Liver (tissue), 9 donors: ENCODE results near the gene SIRT7. TPM values are rescaled to one million over a fixed set of nuclear protein-coding genes. Genes with fewer than 3 reads are reported as not detected.
"Not testable (repeated sequence)": the region's sequence is repeated elsewhere in the genome, so short reads cannot be mapped to it uniquely, and the experiment has no call there.

Experiments used
- DNase-seq: peaks from one replicate; pipeline ENCODE4 v3.0.0-alpha.2; 2017; ENCODE audit warnings: low spot score
- H3K27ac ChIP-seq, 2 donors: one replicate each; pipeline ENCODE4 v1.7.0; 2013; ENCODE audit warnings: inconsistent platforms in 2 of 2, low read length in 2 of 2, control low read depth in 1 of 2, low read depth in 1 of 2, mild to moderate bottlenecking in 1 of 2
- H3K27me3 ChIP-seq, 4 donors: one replicate each; pipeline versions ENCODE4 v1.6.1 to v1.7.0; 2013; ENCODE audit warnings: low read length in 3 of 4, inconsistent platforms in 1 of 4, mild to moderate bottlenecking in 1 of 4, moderate library complexity in 1 of 4; ENCODE audit not compliant: control insufficient read depth in 4 of 4, insufficient read depth in 4 of 4
- H3K36me3 ChIP-seq, 4 donors: one replicate each; pipeline versions ENCODE4 v1.6.1 to v1.7.0; 2013; ENCODE audit warnings: low read length in 3 of 4, mild to moderate bottlenecking in 3 of 4, low read depth in 1 of 4, moderate library complexity in 1 of 4; ENCODE audit not compliant: control insufficient read depth in 4 of 4, insufficient read depth in 3 of 4
- H3K4me1 ChIP-seq, 4 donors: one replicate each; pipeline versions ENCODE4 v1.6.1 to v1.7.0; 2013; ENCODE audit warnings: low read length in 3 of 4, mild to moderate bottlenecking in 3 of 4, moderate library complexity in 1 of 4; ENCODE audit not compliant: control insufficient read depth in 4 of 4, insufficient read depth in 4 of 4
- H3K4me3 ChIP-seq, 3 donors: one replicate each; pipeline versions ENCODE4 v1.6.1 to v1.7.0; 2013; ENCODE audit warnings: low read length in 3 of 3, control low read depth in 1 of 3, low read depth in 1 of 3, mild to moderate bottlenecking in 1 of 3
- H3K9ac ChIP-seq, 2 donors: one replicate each; pipeline ENCODE4 v1.7.0; 2013; ENCODE audit warnings: low read length in 2 of 2, mild to moderate bottlenecking in 2 of 2, moderate library complexity in 2 of 2, control low read depth in 1 of 2, low read depth in 1 of 2
- H3K9me3 ChIP-seq, 4 donors: one replicate each; pipeline versions ENCODE4 v1.6.1 to v1.7.0; 2013; ENCODE audit warnings: low read length in 3 of 4; ENCODE audit not compliant: control insufficient read depth in 4 of 4
- ATF3 ChIP-seq: IDR thresholded peaks from 2 replicates; pipeline ENCODE4 v1.6.1; 2016; ENCODE audit warnings: antibody characterized with exemption
- EGR1 ChIP-seq, 2 donors: IDR thresholded peaks; 2 replicates each; pipeline ENCODE4 v1.6.1; 2016 to 2018; ENCODE audit warnings: antibody characterized with exemption in 2 of 2, low read depth in 2 of 2
- FOXA1 ChIP-seq: IDR thresholded peaks from 2 replicates; pipeline ENCODE4 v1.6.1; 2016; ENCODE audit warnings: antibody characterized with exemption
- FOXA2 ChIP-seq: IDR thresholded peaks from 2 replicates; pipeline ENCODE4 v1.6.1; 2016; ENCODE audit warnings: antibody characterized with exemption
- GABPA ChIP-seq, 2 donors: IDR thresholded peaks in 1 of 2; conservative IDR thresholded peaks in 1 of 2; 2 replicates each; pipeline ENCODE4 v1.6.1; 2016; ENCODE audit warnings: antibody characterized with exemption in 2 of 2, mild to moderate bottlenecking in 1 of 2, moderate library complexity in 1 of 2
- HNF4G ChIP-seq: IDR thresholded peaks from 2 replicates; pipeline ENCODE4 v1.6.1; 2016; ENCODE audit warnings: antibody characterized with exemption
- JUND ChIP-seq, 2 donors: IDR thresholded peaks; 2 replicates each; pipeline ENCODE4 v1.6.1; 2016; ENCODE audit warnings: antibody characterized with exemption in 2 of 2
- NR2F2 ChIP-seq: IDR thresholded peaks from 2 replicates; pipeline ENCODE4 v1.6.1; 2016; ENCODE audit warnings: antibody characterized with exemption
- RAD21 ChIP-seq, 2 donors: IDR thresholded peaks; 2 replicates each; pipeline ENCODE4 v1.6.1; 2016; ENCODE audit warnings: antibody characterized with exemption in 2 of 2, mild to moderate bottlenecking in 2 of 2
- REST ChIP-seq: IDR thresholded peaks from 2 replicates; pipeline ENCODE4 v1.6.1; 2016; ENCODE audit warnings: antibody characterized with exemption, mild to moderate bottlenecking
- RXRA ChIP-seq, 2 donors: IDR thresholded peaks; 2 replicates each; pipeline ENCODE4 v1.6.1; 2017 to 2018; ENCODE audit warnings: antibody characterized with exemption in 2 of 2, mild to moderate bottlenecking in 1 of 2
- TAF1 ChIP-seq: conservative IDR thresholded peaks from 2 replicates; pipeline ENCODE4 v1.6.1; 2016; ENCODE audit warnings: antibody characterized with exemption, mild to moderate bottlenecking
- WGBS: extraction: QIAGEN DNeasy Blood & Tissue Kit; methylation state at CpG from one replicate; pipeline ENCODE4 v1.1.7; 2013; 5-methylcytosine and 5-hydroxymethylcytosine counted together
- polyA plus RNA-seq, 2 donors: library from polyadenylated mRNA; stranded (reverse) in 1 of 2; unstranded in 1 of 2; fragments of 200-250 nt in 1 of 2; fragments of >200 nt in 1 of 2; fragmentation: Nextera tagmentation in 1 of 2; extraction: Ambion mirVana in 1 of 2; gene quantifications; one replicate each; pipeline versions ENCODE4 v1.2.1 to v1.2.3, GENCODE V29; 2013 to 2015
- total RNA-seq, 2 donors: library from RNA; depleted of rRNA; stranded (reverse); fragments of >200 nt; gene quantifications; one replicate each; pipeline ENCODE4 v1.2.3, GENCODE V29; 2014
- TF ChIP-seq, protein P1 (sequence below): IDR thresholded peaks from 2 replicates; pipeline ENCODE4 v1.6.1; 2016; ENCODE audit warnings: antibody characterized with exemption
- TF ChIP-seq, protein P2 (sequence below): IDR thresholded peaks from 2 replicates; pipeline ENCODE4 v1.6.1; 2016; ENCODE audit warnings: antibody characterized with exemption
- donor health status: healthy.
- donor health status: healthy.
- donor health status: healthy.
- donor health status: healthy.
- donor health status: healthy.

The SIRT7 gene
- total and polyA plus RNA-seq, 4 donors = 7.1 to 16.5 (median 11.5) TPM

DNA sequence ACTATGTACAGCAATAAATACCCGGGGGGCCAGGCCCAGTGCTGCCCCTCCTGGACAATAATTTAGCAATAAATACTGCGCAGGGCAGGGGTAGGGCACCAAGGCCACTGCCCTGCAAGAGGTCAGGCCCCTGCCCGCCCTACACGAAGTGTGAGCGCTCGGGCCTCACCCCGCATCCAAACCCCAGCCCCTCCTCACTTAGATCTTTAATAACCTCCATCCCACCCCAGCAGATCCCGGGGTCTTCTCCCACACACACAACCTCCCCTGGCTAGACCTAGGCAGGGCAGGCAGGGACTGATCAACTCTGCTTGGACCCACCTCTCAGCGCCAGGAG lies 325 bp upstream of the SIRT7 start:
- not testable (repeated sequence) for DNase-seq, H3K27me3 ChIP-seq, H3K9ac ChIP-seq, H3K9me3 ChIP-seq
- H3K4me1 ChIP-seq = peaks cover 21 to 40% (median 31%) of the 10 kb centered on the region in 4 donors
- WGBS = 28% methylated on average over 9 of the region's 9 CpGs
- H3K27ac ChIP-seq = peak overlapping the region in 1 of 2 donors; percentile 19
- peak overlapping the region in 1 of 3 donors; percentile 89 for H3K4me3 ChIP-seq
- H3K36me3 ChIP-seq = peaks cover 16 to 26% (median 19%) of the 10 kb centered on the region in 4 donors
- TF ChIP-seq RXRA (IDR thresholded peaks at IDR 0.05) = peak in 1 of 2 donors; percentile 19

GRCh38 chr17:81916234-81917001 lies 1.6 kb downstream of the SIRT7 start:
- Histone ChIP-seq H3K4me1 (peaks cover 14 to 34% (median 21%) of the 10 kb centered on the region in 4 donors), H3K9me3 (no peaks in the 10 kb centered on the region), H3K36me3 (peaks cover 15 to 33% (median 19%) of the 10 kb centered on the region in 4 donors), H3K4me3 (peak overlapping the region in 1 of 3 donors; percentile 82), H3K27ac (no peak overlapping the region), H3K27me3 (no peaks in the 10 kb centered on the region), H3K9ac (no peak overlapping the region)
- 71% methylated on average over 21 of the region's 21 CpGs for WGBS
- no peak for DNase-seq
- TF ChIP-seq RAD21 (IDR thresholded peaks at IDR 0.05) (no peak), EGR1 (IDR thresholded peaks at IDR 0.05; ENCODE audit: low read depth in 2 of 2) (no peak)
- TF ChIP-seq, protein P1, sequence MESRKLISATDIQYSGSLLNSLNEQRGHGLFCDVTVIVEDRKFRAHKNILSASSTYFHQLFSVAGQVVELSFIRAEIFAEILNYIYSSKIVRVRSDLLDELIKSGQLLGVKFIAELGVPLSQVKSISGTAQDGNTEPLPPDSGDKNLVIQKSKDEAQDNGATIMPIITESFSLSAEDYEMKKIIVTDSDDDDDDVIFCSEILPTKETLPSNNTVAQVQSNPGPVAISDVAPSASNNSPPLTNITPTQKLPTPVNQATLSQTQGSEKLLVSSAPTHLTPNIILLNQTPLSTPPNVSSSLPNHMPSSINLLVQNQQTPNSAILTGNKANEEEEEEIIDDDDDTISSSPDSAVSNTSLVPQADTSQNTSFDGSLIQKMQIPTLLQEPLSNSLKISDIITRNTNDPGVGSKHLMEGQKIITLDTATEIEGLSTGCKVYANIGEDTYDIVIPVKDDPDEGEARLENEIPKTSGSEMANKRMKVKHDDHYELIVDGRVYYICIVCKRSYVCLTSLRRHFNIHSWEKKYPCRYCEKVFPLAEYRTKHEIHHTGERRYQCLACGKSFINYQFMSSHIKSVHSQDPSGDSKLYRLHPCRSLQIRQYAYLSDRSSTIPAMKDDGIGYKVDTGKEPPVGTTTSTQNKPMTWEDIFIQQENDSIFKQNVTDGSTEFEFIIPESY = no peak

DNA sequence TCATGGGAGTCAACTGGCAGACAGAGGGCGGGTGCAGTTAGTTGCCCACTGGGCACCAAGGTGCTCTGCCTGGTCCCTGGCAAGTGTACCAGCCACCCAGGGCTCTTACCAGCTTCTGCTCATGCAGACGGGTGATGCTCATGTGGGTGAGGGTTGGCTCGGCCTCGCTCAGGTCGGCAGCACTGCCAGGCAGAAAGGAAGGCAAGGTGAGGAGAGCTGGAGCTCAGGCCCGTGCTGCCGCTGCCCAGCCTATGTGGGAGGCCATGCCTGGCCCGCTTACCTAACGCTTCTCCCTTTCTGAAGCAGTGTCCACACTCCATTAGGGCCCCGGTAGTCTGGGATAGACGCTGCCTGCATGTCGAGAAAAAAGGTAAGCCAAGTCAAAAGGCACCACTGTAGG lies 2.6 kb downstream of the SIRT7 start:
- peaks cover 14 to 32% (median 20%) of the 10 kb centered on the region in 4 donors for H3K4me1 ChIP-seq
- DNase-seq = no peak
- no peaks in the 10 kb centered on the region for H3K27me3 ChIP-seq
- no peak overlapping the region for H3K27ac ChIP-seq
- 92% methylated on average over 12 of the region's 12 CpGs for WGBS
- no peak overlapping the region for H3K9ac ChIP-seq
- H3K9me3 ChIP-seq = no peaks in the 10 kb centered on the region
- TF ChIP-seq HNF4G (no peak), FOXA1 (no peak), REST (no peak), GABPA (IDR thresholded peaks at IDR 0.05 in 1 of 2, conservative IDR thresholded peaks at IDR 0.05 in 1 of 2) (no peak), EGR1 (IDR thresholded peaks at IDR 0.05; ENCODE audit: low read depth in 2 of 2) (no peak), JUND (IDR thresholded peaks at IDR 0.05) (no peak), ATF3 (no peak), FOXA2 (no peak), TAF1 (no peak), NR2F2 (no peak)
- TF ChIP-seq, protein P2, sequence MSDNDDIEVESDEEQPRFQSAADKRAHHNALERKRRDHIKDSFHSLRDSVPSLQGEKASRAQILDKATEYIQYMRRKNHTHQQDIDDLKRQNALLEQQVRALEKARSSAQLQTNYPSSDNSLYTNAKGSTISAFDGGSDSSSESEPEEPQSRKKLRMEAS = no peak
- TF ChIP-seq, protein P1 = no peak
- no peak overlapping the region for H3K4me3 ChIP-seq
- H3K36me3 ChIP-seq = peaks cover 15 to 33% (median 19%) of the 10 kb centered on the region in 4 donors
